ENCODE results near the gene ARHGEF10L.

The ARHGEF10L gene

DNA sequence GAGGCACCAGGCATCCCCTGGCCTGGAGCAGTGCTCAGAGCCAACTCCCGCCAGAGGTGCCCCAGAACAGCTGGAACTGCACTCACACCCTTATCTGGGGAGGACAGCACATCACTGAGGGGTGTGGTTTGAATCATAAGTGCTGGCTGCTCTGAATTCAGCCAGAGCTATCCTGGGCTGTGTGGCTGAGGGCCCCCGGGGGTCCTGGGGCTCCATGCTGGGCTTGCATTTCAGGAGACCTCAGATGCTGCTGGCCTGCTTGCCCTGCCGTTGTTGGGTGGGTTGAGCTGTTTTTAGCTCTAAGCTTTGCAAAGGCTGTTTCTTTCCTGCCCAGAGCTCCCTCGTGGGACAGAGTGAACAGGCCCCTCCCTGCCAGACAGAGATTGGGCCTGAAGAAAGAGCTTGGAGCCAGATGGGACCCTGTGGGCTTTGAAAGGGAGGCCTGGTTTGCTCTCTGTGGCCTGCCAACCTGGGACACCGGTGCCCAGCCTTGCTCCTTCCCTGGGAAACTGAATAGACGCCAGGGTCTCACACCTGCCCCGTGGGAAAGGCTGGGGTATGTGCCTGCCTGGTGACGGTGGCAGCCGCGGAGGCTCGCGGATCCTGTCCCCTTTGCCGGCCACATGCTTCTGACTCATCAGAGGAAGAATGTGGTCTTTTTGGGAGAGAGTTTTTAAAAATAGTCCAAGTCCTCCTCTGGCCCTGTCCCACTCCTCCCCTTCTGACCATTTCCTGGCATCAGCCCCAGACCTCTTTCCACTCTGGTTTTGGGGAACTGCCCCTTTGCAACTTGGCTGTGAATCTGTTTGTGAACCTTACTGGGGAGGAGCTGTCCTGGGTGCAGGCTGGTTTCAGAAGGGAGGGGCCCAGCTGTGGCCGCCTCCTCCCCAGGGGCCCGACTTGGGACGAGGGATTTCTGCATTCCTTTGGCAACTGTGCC lies 30.0 kb downstream of the ARHGEF10L start:
- no peak for DNase-seq (ENCODE audit: low read depth, low spot score)

DNA sequence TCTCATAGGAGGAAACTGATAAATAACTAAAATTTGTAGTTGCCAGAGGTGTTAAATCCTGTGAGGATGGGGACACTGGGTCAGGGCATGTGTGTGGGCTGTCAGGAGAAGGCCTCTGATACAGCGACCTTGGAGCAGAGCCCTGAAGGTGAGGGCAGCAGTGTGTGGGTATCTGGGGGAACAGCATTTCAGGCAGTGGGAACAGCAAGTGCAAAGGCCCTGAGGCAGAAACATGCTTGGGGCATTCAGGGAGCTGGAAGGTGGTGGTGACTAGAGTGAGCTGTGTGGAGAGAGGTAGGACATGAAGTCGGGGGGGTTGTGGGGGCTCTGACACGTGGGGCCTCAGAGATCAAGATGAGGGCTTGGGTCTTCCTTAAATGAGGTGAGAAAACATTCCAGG lies 30.7 kb downstream of the ARHGEF10L start:
- no peak for DNase-seq (ENCODE audit: low read depth, low spot score)

DNA sequence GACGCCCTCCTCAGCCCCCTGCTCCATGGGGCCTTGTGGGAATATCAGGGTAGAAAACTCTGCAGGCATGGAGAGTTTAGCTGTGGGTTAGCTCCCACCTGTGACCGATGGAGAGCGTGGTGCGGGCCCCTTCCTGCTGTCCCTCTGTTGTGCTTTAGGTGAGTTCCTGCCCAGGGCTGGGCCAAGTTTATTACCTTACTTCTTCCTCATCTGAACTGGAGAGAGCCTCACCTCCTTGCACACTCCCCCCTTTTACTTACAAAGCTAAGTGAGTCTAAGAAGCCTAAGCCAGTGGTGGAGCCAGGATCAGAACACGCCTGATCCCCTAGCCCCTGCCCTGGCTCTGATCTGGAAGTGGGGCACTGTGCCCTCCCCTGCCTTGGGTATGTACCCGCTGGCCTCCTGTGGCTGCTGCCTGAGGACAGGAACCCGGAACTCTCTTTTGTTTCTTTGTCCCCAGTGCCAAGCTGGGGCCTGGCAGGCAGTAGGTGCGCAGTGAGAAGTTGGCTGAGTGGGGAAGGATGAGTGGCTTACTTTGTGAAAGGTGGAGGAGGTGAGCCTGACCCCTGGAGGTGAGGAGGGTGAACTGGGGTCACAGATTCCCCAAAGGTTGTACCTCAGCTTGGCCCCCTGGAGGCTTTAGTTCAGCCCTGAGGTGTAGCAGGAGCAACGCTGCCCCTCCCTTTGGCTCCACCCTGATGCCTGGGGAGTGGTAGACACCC lies 32.9 kb downstream of the ARHGEF10L start:
- no peak for DNase-seq (ENCODE audit: low read depth, low spot score)

DNA sequence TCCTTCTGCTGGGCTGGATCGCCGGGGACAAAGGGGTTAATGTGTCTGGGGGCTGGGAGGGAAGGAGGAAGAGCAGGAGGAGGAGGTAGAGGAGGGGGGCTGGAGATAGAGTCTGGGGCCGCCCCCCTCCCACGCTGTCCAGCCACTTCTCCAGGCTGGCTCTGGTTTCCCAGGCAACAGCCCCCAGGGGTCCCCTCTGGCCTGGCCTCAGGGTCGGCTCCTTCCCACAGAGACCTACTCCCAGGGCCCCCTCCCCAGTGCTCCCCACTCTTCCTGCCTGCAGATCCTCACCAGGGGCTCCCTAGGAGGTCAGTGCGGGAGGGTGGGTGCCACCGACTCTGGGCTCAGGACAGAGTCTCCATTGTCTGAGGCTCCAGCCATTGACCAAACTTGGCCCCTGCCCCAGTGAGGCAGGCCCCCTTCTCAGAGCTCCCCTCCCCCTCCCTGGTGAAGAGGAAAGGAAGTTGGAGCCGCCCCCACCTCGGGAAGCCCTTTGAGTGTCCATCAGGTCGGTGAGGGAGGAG lies 34.1 kb downstream of the ARHGEF10L start:
- DNase-seq (ENCODE audit: low read depth, low spot score), result no peak

DNA sequence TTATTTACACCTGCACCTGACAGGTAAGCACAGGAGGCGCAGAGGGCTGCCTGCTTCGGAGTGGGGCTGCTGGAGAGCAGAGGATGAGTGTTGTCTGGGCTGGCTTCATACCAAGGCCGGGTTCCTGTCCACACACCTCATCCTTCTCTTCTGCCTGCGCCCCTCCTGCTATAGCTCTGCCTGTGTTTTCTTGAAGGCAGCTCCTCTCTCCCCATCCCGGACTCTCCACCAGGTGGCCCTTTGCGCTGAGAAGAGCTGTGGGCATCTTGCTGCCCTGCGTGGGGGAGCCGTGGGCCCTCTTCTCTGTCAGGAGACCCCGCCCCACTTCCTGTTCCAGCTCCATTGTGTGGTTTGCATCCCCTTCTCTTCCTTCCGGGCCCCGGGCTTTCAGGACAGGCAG lies 35.0 kb downstream of the ARHGEF10L start:
- no peak for DNase-seq (ENCODE audit: low read depth, low spot score)

DNA sequence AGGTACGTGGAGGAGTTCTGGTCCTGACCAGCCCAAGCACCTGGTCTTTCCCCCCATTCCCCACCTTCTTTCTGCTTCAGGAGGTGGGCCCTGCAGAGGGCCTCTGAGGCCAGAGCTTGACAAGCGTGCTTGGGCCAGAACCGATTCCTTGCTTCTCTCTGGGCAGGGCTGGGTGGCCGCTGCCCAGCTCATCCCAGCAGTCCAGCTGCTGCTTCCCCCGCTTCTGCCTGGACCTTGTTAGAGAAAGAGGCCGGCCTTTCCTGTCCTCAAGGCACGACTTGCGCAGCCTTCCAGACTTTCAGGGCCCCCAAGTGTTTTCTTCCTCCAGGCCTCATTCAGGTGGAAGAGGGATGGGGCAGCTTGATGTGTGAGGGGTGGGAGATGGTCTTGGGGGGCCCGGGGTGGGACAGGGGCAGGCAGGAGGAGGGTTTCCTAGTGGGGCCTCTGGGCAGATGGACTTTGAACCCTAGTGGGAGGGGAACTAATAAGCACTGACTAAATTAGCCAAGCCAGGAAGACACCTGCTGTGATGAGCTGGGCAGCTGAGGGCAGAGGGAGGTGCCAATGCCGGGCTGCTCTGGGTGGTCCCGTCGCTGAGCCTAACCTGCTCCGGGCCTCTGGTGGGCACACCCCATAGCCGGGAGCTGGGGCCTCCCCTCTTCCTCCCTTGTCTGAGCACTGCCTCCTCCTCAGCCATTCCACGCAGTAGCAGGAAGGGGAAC lies 36.5 kb downstream of the ARHGEF10L start:
- no peak for DNase-seq (ENCODE audit: low read depth, low spot score)

DNA sequence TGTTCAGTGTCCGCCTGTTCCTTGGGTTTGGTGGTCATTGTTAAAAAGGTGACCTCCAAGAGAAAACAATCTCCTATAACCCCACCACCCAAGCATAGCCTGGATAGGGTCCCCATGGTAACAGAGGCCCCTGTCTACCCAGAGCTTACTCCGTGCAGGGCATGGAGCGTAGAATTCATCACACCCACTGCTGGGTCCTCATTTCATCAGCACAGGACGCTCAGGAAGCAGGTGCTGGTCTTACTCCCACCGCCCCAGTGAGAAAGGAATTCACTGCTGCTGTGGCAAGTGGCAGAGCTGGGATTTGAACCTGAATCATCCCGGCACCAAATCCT lies 37.0 kb downstream of the ARHGEF10L start:
- DNase-seq (ENCODE audit: low read depth, low spot score), result no peak

DNA sequence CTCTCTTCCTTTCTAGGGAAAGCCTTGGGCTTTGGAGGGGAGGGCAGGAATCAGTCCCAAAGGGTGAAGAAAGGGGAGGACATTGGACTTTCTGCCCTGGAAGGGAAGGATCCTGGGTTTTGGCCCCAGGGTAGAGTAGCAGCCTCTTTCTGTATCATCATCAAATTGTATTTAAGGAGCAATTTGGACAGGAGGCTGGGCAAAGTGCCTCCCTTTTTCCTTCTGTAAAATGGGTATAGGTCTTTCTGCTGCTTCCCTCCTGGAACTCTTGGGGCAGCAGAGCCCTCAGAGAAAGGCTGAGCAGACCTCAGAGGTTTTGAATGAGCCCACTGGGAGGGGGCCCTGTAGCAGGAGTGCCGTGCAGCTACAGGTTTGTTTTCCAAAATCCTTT lies 38.4 kb downstream of the ARHGEF10L start:
- DNase-seq (ENCODE audit: low read depth, low spot score), result no peak

DNA sequence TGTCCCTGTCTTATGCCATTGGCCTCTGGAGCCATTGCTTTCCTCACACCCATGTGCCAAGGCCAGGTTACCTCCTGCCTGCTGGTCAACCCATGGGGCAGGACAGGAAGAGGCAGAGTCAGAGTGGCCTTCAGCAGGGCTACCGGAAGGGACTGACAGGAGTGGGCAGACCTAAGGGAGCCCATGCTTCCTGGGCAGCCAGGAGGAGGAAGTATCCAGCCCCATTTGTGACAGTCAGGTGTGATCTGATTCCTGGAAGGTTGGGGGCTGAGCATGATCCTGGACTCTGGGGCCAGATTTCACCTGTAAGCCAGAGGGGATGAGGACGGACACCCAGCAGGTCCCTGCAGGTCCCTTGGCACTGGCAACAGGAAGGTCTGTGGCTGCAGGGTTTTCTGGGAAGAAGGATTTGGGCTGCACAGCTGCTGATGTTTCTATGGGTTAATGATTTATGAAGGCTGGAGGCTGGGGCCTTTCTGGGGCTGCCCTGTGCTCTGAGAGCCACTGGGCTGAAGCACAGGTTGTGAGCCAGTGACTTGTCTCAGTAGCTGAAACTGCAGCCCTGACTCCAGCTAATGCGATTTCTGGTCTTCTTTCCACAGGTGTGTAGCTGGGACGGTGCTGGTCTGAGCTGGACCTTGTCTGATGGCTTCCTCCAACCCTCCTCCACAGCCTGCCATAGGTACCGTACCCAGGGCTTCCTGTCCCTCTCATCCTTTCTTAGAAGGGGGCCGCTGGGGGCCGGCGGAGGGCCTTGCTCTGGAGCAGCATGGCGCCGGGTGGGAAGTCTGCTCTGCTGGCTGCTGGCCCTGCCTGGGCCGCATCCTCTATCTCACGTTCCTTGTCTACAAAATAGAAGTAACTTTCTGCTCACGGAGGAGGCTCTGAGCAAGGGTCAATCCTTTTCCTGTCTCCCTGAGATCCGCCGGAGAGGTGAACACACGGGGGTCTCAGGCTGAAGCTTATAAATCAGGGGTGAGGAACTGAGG lies 40.7 kb downstream of the ARHGEF10L start:
- no peak for DNase-seq (ENCODE audit: low read depth, low spot score)

DNA sequence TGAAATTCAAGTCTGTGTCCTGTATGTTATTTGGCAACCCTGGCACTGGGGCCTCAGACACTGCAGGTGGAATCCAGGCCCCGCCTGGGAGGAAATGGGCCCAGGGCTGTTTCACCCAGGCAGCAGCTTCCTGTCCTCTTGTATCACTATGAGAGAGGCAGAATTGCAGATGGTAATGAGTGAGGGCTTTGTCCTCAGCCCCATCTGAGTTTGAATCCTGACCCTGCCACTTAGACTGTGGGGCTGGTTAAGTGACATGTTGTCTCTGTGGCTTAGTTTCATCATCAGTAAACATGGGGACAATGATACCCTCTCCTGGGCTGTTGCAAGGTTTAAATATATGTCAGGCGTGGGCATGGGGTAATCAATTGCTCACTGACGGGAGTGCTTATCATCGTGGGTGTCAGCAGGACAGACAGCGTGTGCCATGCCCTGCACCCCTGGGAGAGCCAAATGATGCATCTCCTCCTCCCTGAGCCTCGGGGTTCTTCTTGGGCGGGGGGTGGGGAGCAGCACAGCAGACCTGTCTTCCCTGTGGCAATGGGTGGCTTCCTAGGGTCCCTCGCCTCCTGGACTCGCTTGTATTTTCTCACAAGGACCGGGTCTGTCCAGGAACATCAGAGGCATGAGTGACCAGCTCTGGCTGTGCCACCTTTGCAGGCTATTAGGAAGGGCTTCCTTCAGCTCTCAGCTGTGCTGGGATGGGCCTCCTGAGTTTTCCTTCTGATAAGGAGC lies 42.1 kb downstream of the ARHGEF10L start:
- DNase-seq (ENCODE audit: low read depth, low spot score), result no peak

DNA sequence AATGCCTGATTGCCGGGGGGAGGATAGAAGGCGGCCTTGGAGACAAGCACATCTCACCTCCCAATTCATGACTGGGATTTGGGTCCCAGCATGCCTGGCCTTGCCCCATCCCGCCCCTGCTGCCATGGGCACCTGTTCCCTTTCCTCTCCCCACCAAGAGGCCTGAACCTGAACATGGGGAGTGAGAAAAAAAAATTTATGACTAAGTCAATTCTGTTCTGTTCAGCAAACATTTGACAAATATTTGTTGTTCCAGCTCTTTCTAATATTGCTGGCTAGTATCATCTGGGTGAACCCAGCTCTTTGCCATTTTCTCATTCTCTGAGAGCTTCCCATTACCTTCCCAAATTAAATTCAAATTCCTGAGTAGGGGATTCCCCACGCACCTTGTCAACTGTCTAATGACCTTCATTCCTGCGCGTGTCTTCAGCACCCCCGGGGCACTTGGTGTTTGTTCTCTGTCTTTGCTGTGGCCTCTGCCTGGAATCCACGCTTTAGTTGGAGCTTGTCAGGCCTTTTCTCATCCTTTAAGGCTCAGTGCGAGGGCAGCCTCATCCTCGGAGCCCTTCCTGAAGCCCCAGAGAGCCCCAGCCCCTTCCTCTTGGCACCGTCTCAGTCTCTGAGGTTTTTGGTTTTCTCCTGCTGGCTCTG lies 42.8 kb downstream of the ARHGEF10L start:
- DNase-seq (ENCODE audit: low read depth, low spot score), result no peak

DNA sequence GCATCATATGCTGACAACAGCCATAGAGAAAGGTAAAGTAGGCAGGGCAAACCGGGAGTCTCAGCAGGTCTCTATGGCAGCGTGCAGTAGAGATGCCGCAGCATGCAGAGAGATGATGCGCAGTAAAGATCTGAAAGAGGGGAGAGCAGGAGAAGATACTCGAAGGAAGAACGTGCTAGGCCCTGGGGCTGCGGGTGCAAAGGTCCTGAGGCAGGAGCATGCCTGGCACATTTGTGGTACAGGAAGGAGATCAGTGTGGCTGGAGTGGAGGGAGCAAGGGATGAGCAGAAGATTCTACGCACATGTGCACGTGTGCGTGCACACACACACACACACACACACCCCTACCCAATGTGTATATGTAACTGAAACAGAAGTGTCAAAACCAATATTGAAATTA lies 45.0 kb downstream of the ARHGEF10L start:
- DNase-seq (ENCODE audit: low read depth, low spot score), result no peak

DNA sequence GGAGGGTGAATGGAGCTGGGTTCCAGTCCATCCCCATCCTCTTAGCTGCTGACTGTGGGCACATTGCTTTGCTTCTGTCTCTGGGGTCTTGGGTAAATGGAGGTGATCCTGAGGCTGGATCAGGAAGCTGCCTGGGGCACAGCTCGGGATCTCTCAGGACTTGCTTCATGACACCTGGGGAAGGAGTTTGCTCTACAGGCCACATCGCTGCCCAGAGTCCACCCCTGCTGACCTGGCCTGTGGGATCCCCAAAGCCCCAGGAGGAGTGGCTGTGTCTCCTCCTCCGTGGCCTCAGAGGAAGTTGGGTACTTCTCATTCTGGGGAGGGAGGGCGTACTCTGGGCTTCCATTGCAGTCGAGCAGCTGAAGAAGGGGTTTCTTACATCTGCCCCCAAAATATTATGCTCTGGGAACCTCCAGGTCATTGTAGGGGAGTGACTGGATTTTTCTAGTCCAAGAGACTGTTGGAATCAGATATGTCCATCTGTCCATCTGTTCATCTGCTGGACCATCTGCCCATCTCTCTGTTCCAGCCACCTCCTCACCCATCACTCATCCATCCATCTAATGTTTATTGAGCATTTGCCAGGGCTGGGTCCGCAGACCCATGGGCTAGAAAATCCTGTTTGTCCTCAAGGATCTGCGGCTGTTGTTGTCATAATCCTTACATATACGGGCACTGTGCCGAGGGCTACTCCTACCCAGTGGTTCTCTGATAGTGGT lies 45.9 kb downstream of the ARHGEF10L start:
- no peak for DNase-seq (ENCODE audit: low read depth, low spot score)

DNA sequence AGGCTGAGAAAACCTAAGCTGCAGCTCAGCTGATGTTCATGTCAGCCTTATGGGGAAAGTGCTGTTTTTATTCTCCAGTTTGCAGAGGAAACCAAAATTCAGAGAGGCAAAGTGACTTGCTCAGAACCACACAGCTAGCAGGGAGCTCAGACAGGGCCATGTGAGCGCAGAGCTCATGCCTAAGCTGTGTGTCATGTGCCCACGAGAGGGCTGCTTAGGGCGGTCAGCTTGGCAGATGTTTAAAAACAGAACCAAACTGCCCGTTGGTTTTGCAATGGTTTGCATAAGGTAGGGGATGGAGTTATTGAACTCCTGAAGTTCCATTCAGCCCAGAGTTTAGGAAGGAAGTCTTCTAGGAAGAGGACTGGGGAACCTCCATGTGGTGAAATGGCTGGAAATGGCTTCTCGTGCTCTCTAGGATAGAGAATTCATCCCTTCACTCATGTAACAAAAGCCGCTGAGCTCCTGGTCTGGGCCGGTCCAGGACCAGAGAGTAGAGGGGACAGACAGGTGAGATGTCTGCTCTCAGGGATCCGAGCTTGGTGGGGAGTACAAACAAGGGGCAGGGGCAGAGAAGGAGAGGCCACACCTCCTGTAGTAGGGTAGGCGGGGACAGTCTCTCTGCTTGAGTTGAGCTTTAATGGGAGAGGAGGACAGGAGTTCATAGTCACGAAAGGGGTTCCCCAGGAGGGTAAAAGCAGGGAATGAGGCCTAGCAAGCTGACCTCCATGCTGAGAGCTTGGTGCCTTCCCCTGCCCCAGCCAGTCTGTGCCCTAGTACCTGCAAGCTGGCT lies 46.9 kb downstream of the ARHGEF10L start:
- DNase-seq (ENCODE audit: low read depth, low spot score), result no peak

DNA sequence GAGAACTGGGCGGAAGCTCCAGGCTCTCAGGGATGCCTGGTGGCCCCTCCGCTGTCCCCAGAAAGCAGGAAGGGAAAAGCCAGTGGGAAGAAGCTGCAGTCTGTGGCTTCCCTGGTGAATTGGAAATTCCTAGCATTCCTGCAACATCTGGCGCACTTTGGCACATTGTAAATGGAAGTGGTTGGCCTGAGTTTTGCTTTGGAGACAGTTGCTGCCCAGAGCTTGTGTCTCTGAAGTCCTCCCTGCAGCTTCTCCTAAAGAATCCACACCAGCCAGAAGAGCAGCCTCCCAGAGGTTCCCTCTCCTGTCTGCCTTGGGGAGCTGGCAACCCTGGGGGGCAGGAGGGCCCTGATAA lies 48.2 kb downstream of the ARHGEF10L start:
- DNase-seq (ENCODE audit: low read depth, low spot score), result no peak

DNA sequence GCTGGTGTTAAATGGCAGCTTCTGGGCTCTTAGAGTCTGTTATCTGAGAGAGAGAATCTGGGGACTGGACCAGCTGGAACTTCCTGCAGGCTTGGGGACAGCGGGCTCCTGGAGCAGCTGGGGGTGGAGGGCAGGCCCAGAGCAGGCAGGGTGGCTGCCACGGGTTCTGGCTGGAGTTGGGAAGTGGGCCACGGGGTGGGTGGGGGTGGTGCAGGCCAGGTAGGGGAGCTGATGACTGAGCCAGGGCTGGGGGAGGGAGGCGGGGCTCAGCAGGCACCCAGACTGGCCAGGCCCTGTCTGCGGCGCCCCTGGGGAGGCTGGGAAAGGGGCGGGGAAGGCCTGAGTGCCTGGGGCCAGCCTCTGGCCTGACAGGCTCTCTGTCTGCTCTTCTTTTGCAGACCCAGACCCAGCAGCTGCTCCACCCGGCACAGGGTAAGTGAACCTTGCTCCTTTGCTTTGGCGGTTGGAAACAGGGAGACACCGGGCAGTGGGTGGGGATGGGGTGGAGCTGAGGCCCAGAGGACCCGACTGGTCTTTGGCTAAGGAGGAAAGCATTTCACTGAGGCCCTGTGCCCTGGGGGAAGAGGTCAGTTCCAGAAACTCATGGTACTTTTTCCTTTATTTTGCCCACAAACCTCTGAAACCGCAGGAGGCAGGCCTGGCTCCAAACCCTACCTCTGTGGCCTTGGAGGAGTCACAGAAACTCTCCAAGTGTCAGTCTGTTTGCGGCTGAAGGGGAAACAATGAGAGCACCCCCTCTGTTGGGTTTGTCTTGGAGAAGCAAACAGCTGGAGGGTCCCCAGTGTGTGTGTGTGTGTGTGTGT lies 48.8 kb downstream of the ARHGEF10L start:
- no peak for DNase-seq (ENCODE audit: low read depth, low spot score)

DNA sequence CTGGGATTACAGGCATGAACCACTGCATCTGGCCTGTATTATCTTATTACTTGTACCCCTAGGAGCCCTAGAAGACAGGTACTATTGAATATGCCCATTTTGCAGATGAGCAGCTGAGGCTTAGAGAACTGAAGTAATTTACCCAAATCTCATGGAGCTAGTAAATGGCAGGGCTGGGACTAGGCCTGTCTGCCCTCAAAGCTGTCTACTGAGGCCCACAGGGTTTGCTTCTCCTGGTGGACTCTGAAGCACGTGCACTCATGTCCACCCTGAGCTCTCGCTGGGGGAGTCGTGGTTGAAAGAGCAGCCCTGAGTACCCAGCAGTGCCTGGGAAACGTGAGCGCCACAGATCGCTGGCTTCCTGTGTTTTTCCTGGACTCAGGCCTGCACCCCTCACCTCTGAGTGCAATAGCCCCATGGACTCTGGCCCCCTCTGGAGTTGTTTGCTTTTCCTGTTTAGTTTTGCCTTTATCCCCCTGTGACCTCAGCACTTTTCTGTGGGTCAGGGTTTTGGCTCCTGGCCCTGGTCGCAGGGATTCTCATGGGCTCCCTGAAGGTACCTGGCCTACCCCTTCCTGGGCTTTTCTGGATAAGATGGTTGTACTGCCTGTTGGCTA lies 52.4 kb downstream of the ARHGEF10L start:
- DNase-seq (ENCODE audit: low read depth, low spot score), result no peak

Data from iPS DF 19.7 (cell line).